Liver (tissue), 3 donors: Measurements from ENCODE around the gene EVX1.

Source experiments
- ATF3 ChIP-seq: IDR thresholded peaks from 2 replicates; pipeline ENCODE4 v1.6.1; 2016; ENCODE audit warnings: antibody characterized with exemption
- CTCF ChIP-seq: fragments of 150-350 bp; IDR thresholded peaks from 2 replicates; pipeline ENCODE4 v1.5.1; 2017; ENCODE audit warnings: improper control_type of control experiment, low read depth, low read length; ENCODE audit not compliant: missing input control
- EGR1 ChIP-seq, 2 donors: IDR thresholded peaks; 2 replicates each; pipeline ENCODE4 v1.6.1; 2016 to 2018; ENCODE audit warnings: antibody characterized with exemption in 2 of 2, low read depth in 2 of 2
- GABPA ChIP-seq, 2 donors: IDR thresholded peaks in 1 of 2; conservative IDR thresholded peaks in 1 of 2; 2 replicates each; pipeline ENCODE4 v1.6.1; 2016; ENCODE audit warnings: antibody characterized with exemption in 2 of 2, mild to moderate bottlenecking in 1 of 2, moderate library complexity in 1 of 2
- HNF4G ChIP-seq: IDR thresholded peaks from 2 replicates; pipeline ENCODE4 v1.6.1; 2016; ENCODE audit warnings: antibody characterized with exemption
- JUND ChIP-seq, 2 donors: IDR thresholded peaks; 2 replicates each; pipeline ENCODE4 v1.6.1; 2016; ENCODE audit warnings: antibody characterized with exemption in 2 of 2
- MAX ChIP-seq: IDR thresholded peaks from 2 replicates; pipeline ENCODE4 v1.6.1; 2016; ENCODE audit warnings: antibody characterized with exemption
- RAD21 ChIP-seq, 2 donors: IDR thresholded peaks; 2 replicates each; pipeline ENCODE4 v1.6.1; 2016; ENCODE audit warnings: antibody characterized with exemption in 2 of 2, mild to moderate bottlenecking in 2 of 2
- REST ChIP-seq: IDR thresholded peaks from 2 replicates; pipeline ENCODE4 v1.6.1; 2016; ENCODE audit warnings: antibody characterized with exemption, mild to moderate bottlenecking
- RXRA ChIP-seq, 2 donors: IDR thresholded peaks; 2 replicates each; pipeline ENCODE4 v1.6.1; 2017 to 2018; ENCODE audit warnings: antibody characterized with exemption in 2 of 2, mild to moderate bottlenecking in 1 of 2
- SP1 ChIP-seq: IDR thresholded peaks from 2 replicates; pipeline ENCODE4 v1.6.1; 2018; ENCODE audit warnings: antibody characterized with exemption, mild to moderate bottlenecking
- TAF1 ChIP-seq: conservative IDR thresholded peaks from 2 replicates; pipeline ENCODE4 v1.6.1; 2016; ENCODE audit warnings: antibody characterized with exemption, mild to moderate bottlenecking
- YY1 ChIP-seq: IDR thresholded peaks from 2 replicates; pipeline ENCODE4 v1.6.1; 2016; ENCODE audit warnings: antibody characterized with exemption, mild to moderate bottlenecking
- TF ChIP-seq, protein P1 (sequence below): IDR thresholded peaks from 2 replicates; pipeline ENCODE4 v1.6.1; 2016; ENCODE audit warnings: antibody characterized with exemption
- donor health status: healthy.
- donor health status: healthy.

GRCh38 chr7:27194686-27195379 lies 47.8 kb upstream of the EVX1 start:
- TF ChIP-seq CTCF (no peak), MAX (no peak), REST (no peak), ATF3 (no peak), JUND (IDR thresholded peaks at IDR 0.05) (no peak), TAF1 (no peak), EGR1 (IDR thresholded peaks at IDR 0.05; ENCODE audit: low read depth in 2 of 2) (no peak), YY1 (no peak), SP1 (no peak), RAD21 (IDR thresholded peaks at IDR 0.05) (no peak), HNF4G (no peak), GABPA (IDR thresholded peaks at IDR 0.05 in 1 of 2, conservative IDR thresholded peaks at IDR 0.05 in 1 of 2) (no peak), RXRA (IDR thresholded peaks at IDR 0.05) (no peak)
- TF ChIP-seq, protein P1, sequence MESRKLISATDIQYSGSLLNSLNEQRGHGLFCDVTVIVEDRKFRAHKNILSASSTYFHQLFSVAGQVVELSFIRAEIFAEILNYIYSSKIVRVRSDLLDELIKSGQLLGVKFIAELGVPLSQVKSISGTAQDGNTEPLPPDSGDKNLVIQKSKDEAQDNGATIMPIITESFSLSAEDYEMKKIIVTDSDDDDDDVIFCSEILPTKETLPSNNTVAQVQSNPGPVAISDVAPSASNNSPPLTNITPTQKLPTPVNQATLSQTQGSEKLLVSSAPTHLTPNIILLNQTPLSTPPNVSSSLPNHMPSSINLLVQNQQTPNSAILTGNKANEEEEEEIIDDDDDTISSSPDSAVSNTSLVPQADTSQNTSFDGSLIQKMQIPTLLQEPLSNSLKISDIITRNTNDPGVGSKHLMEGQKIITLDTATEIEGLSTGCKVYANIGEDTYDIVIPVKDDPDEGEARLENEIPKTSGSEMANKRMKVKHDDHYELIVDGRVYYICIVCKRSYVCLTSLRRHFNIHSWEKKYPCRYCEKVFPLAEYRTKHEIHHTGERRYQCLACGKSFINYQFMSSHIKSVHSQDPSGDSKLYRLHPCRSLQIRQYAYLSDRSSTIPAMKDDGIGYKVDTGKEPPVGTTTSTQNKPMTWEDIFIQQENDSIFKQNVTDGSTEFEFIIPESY, result no peak
